HG02588 (cell line): ENCODE data around the gene KLK4.
"Not testable (repeated sequence)": the region's sequence is repeated elsewhere in the genome, so short reads cannot be mapped to it uniquely, and the experiment has no call there.

Experiments used
- ATAC-seq: cut with Tn5 transposase; IDR thresholded peaks from one replicate; pipeline ENCODE4 v1.9.1; 2021; ENCODE audit warnings: mild to moderate bottlenecking, moderate library complexity; ENCODE audit not compliant: unreplicated experiment

The KLK4 gene

GRCh38 chr19:50916069-50916468 lies 4.9 kb upstream of the KLK4 start:
- ATAC-seq: no peak

- ATAC-seq: no peak
These were observed 1.8 kb upstream of the KLK4 start for GRCh38 chr19:50912727-50913716.

DNA sequence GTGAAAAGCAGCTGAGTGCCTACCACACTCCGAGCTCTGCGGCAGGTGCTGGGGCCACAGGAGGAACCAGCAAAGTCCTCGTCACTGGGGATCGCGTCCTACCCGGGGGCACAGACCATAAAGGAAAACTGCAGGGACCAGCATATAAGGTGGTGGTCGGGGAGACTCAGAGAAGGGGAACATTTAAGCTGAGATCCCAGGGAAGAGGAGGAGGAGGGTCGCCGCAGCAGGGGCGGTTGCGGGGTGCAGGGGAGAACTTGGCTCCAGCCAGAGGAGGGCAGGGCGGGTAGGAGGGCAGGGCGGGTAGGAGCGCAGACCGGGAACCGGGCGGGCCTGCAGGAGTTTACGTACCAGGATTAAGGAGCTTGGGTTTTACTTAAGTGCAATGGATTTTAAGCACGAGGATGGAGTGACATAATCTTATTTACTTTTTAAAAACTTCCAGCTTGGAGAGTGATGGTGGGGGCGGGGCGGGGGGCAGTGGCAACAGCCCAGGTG lies 956 bp upstream of the KLK4 start:
- ATAC-seq: no peak

- no peak for ATAC-seq
These were observed 473 bp downstream of the KLK4 start for GRCh38 chr19:50910722-50911121.

GRCh38 chr19:50909240-50910070 lies 1.7 kb downstream of the KLK4 start:
- ATAC-seq: peak; percentile 64

DNA sequence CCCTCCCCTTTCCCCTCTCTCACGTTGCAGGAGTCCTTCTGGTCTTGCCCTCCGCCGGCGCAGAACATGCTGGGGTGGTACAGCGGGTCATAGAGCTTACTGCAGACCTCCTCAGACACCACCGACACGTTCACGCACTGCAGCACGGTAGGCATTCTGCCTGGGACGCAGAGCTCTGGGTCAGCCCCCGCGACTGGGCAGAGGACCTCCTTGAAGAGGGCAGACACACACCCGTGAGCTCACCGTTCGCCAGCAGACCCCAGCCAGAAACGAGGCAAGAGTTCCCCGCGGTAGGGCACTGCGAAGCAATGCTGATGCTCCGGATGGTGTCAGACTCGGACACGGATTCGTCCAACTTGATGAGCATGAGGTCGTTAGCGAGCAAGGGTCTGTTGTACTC lies 2.9 kb downstream of the KLK4 start:
- ATAC-seq: no peak

- ATAC-seq: no peak
These were observed 5.0 kb downstream of the KLK4 start for GRCh38 chr19:50906217-50906616.

GRCh38 chr19:50902640-50903039 lies 8.6 kb downstream of the KLK4 start:
- no peak for ATAC-seq

DNA sequence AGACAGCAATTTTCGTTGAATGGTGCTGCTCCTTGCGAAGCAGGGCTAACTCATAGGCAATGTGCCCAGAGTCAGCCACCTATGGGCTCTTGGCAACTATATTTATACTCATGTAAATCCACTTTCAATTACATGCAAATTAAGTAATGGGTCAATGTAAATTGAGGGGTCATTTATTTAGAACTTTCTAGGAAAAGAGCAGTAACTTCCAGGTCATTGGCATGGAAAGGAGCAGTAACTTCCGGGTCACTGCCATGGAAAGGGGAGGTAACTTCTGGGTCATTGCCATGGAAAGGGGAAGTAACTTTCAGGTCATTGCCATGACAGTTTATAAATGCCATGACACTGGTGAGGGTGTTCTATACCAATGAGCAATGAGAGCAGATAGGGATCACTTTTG lies 11.6 kb downstream of the KLK4 start:
- ATAC-seq: no peak

DNA sequence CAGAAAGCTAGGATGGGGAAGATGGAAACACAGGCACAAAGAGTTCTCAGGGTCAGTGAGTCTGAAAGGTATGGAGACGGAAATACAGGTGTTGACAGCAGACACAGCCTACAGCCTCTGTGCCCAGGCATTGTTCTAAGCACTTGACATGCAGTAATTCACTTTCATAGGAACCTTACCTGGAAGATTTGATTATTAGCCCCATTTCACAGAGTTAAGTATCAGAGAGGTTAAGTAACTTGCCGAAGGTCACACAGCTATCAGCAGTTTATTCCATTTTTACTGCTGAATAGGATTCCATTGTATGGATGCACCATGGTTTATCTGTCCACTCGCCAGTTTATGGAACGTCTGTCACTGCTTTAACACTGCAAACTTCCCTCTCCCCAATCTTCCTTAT lies 13.2 kb downstream of the KLK4 start:
- no peak for ATAC-seq

GRCh38 chr19:50897612-50898011 lies 13.6 kb downstream of the KLK4 start:
- ATAC-seq: no peak

GRCh38 chr19:50897191-50897607 lies 14.0 kb downstream of the KLK4 start:
- ATAC-seq: no peak

- ATAC-seq: peak; percentile 86
These were observed 14.5 kb downstream of the KLK4 start for GRCh38 chr19:50896591-50897190.

DNA sequence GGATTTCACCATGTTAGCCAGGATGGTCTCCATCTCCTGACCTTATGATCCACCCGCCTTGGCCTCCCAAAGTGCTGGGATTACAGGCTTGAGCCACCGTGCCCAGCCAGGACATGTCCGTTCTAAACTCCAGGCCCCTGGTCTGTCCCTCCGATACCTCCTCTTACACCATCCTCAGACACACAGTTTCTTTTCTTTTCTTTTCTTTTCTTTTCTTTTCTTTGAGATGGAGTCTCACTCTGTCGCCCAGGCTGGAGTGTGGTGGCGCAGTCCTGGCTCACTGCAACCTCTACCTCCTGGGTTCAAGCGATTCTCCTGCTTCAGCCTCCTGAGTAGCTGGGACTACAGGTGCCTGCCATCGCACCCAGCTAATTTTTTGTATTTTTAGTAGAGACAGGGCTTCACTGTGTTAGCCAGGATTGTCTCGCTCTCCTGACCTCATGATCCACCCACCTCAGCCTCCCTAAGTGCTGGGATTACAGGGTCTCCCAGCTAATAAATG lies 15.1 kb downstream of the KLK4 start:
- ATAC-seq: not testable (repeated sequence)

GRCh38 chr19:50894478-50895356 lies 16.5 kb downstream of the KLK4 start:
- ATAC-seq: no peak

- ATAC-seq: no peak
These were observed 18.0 kb downstream of the KLK4 start for GRCh38 chr19:50893047-50893736.

DNA sequence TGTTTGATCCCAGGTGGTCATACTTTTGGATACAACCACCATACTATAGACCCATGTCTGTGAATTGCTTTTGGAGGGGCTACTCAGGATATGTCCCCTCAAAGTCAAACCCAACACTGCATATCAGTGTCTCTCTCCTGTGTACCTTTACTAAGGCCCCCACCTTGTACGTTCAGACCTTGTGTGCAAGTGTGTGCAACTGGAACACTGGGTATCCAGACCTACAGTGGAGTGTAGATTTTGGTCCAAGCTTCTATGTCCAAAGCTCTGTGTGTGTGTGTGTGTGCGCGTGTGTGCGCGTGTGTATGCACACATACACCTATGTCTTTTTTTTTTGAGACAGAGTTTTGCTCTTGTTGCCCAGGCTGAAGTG lies 20.0 kb downstream of the KLK4 start:
- ATAC-seq: no peak

- no peak for ATAC-seq
These were observed 20.6 kb downstream of the KLK4 start for GRCh38 chr19:50890422-50891252.

GRCh38 chr19:50889638-50890037 lies 21.6 kb downstream of the KLK4 start:
- ATAC-seq: no peak
